HG03520 (cell line): ENCODE measurements around the gene ZNF483.
"Not testable (repeated sequence)": the region's sequence is repeated elsewhere in the genome, so short reads cannot be mapped to it uniquely, and the experiment has no call there.

Experiments used
- ATAC-seq: cut with Tn5 transposase; IDR thresholded peaks from one replicate; pipeline ENCODE4 v1.9.1; 2021; ENCODE audit warnings: mild to moderate bottlenecking, moderate library complexity; ENCODE audit not compliant: unreplicated experiment

ZNF483 gene

DNA sequence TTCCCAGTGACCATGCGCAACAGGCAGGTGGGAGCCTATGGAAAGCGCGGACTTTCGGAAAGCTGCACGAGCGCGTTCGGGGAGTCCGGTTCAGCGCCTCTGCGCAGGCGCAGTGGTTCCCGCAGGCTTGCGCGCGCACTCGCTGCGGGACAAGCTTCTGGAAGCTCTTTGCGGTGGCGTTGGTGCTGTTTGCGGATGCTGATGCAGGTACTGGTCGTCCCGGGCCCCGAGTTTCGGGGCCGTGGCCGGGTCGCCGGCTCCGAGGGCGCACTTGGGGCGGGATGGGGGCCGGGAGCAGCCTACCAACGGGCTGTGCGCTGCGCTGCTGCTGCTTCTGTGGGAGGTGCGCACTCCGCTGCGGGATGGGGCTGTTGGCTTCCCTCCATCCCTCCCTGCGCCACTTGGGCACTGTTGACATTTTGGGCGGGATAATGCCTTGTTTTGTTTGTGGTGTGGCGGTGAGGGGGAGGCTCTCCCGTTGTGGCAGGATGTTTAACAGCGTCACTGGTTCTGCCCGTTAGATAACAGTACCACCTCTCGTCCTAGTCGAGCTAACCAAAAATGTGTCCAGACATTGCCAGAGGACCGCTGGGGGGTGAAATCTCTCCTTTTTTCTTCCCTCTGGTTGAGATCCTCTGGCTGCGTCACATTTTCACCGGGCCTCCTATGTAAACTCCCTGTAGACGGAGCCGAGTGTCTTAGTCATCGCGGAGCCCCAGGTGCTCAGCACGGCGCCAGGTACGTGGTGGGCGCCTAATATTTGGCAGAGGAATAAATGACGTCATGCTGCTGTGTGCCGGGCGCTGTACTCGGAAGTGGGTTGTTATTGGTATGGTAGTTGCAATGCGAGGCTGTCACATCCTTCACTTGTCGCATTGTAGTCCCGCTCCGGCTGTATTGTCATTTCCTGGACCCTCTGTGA is at the start of gene ZNF483:
TSS of gene ZNF483 (plus strand) at position 124 of the 922 bp plus-strand sequence. CDS start 2,217 bp downstream, outside the sequence.
- peak; percentile 51 for ATAC-seq

- ATAC-seq: no peak
These were observed 49.8 kb upstream of the ZNF483 start for GRCh38 chr9:111475195-111475594.

- ATAC-seq: no peak
These were observed 47.3 kb upstream of the ZNF483 start for GRCh38 chr9:111477677-111478076.

GRCh38 chr9:111481885-111482636 is 42.9 kb upstream of the ZNF483 start:
- no peak for ATAC-seq

- ATAC-seq: peak; percentile 47
These were observed 42.1 kb upstream of the ZNF483 start for GRCh38 chr9:111482694-111483438.

- peak; percentile 27 for ATAC-seq
These were observed 41.5 kb upstream of the ZNF483 start for GRCh38 chr9:111483439-111483857.

DNA sequence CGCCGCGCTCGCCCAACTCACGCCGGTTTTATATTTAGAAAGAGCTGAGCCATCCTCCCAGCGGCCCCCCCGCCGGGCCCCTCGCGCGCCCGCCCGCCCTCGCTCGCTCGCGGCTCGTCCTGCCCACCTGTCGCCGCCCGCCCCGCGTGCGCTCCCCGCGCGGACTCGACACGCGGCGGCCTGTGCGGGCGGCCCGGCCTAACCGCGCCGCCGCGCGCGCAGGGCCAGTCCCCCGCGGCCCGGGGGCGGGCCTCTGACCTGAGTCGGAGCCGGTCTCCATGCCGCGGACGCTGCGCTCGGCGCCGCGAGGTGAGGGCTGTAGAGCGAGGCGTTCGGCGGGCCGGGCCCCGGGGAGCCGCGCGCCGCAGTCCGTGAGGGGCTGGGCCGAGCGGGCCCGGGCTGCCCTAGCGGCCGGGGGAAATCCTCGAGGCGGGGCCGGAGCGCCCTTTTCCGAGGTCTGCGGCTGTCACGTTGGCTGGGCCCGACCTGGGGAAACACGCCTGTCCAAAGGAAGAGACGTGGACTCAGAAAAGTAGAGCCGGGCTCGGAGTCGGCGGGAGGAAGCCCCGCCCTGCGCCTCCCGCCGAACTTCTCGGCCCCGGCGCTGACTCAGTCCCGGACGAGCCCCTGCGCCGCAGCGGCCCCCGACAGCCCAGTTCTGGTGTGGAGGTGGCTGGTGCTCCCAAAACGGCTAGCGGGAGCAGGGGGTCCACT is 41.0 kb upstream of the ZNF483 start, which contains the start of gene ECPAS:
TSS of gene ECPAS (minus strand) at position 526 of the 714 bp plus-strand sequence. CDS start 11,465 bp downstream, outside the sequence.
- ATAC-seq: peak; percentile 52

- no peak for ATAC-seq
These were observed 40.4 kb upstream of the ZNF483 start for GRCh38 chr9:111484572-111484894.

DNA sequence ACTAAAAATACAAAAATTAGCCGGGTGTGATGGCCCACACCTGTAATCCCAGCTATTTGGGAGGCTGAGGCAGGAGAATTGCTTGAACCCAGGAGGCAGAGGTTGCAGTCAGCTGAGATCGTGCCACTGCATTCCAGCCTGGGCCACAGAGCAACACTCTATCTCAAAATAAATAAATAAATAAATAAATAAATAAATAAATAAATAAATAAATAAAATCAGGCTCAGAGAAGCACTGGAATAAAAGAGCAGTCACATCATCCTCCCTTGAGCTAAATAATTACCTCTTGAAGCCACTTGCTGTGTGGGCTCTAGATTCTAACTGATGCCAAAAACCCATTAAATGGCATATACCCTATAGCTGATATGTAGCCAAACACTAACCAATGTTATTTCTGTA is 27.8 kb upstream of the ZNF483 start:
- not testable (repeated sequence) for ATAC-seq

GRCh38 chr9:111501005-111501562 is 23.9 kb upstream of the ZNF483 start:
- ATAC-seq: no peak

GRCh38 chr9:111501648-111502047 is 23.3 kb upstream of the ZNF483 start:
- ATAC-seq: no peak

DNA sequence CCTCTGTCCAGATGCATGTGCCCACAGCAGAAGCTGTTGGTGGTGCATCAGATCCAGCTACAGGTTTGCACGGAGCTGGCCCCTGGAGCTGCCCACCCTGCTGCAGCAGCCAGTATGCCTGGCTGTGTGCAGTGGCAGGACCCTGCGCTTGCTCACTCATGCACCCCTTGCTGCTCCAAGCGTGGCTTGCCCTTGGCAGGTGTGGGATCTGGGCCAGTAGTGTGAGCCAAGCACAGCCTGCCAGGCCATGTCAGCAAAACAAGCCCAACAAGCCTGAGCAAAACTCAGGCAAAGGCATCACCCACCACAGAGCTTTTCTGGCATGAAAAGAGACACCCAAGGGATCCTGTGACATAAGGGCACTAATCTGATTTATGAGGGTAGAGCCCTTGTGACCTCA is 22.5 kb upstream of the ZNF483 start:
- no peak for ATAC-seq

DNA sequence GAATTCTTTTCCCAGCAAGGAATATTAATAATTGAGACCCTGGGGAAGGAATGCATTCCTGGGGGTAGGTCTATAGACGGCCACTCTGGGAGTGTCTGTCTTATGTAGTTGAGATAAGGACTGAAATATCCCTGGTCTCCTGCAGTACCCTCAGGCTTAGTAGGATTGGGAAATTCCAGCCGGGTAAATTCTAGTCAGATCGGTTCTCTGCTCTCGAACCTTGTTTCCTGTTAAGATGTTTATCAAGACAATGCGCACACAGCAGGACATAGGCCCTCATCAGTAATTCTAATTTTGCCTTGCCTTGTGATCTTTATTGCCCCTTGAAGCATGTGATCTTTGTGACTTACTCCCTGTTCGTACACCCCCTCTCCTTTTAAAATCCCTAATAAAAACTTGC is 13.4 kb upstream of the ZNF483 start:
- not testable (repeated sequence) for ATAC-seq

- no peak for ATAC-seq
These were observed 10.0 kb upstream of the ZNF483 start for GRCh38 chr9:111514967-111515366.

DNA sequence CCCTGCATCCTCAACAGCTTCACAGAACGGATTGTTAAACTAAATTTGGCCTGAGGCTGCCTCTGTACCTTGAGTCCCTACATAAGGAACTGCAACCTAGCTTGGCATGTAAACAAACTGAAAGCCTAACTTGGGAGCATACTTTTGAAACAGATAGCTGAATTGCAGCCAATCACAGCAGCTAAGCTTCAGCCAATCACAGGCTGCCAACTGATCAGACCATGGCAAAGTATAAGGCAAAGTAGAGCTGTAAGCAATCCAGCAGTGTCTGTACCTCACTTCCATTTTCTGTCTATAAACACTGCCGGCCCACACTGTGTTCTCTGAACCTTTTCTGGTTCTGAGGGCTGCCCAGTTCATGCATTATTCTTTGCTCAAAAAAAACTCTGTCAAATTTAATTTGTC is 8.9 kb upstream of the ZNF483 start:
- no peak for ATAC-seq

GRCh38 chr9:111524731-111525055 is 286 bp upstream of the ZNF483 start:
- no peak for ATAC-seq

- no peak for ATAC-seq
These were observed 2.4 kb downstream of the ZNF483 start for GRCh38 chr9:111527347-111527746.

DNA sequence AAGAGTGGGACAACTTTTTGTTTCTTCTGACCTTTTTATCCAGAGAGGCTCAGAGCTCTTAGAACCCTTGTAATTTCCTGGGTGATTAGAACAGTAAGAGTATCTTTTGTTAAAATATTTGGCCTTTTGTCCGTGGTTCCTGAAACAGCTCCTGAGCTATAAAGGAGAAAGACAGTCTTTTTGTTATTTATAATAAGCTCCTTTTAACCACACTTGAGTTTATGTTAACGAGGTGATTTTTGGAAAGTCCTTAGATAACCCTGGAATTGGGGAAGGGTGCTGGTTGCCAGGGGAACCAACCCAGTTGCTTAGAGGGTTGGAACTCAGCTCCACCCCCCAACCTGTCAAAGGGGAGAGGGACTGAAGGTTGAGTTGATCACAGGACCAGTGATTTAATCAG is 4.8 kb downstream of the ZNF483 start:
- ATAC-seq: no peak

DNA sequence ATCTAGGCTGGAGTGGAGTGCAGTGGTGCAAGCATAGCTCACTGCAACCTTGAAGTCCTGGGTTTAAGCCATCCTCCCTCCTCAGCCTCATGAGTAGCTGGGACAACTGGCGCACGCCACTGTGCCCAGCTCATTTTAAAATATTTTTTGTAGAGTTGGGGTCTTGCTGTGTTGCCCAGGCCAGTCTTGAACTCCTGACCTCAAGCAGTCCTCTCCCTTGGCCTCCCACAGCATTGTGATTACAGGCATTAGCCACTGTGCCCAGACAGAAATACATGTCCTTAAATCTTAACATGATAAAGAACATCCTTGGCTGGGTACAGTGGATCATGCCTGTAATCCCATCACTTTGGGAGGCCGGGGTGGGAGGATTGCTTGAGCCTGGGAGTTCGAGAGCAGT is 6.7 kb downstream of the ZNF483 start:
- no peak for ATAC-seq

GRCh38 chr9:111533099-111533790 is 8.3 kb downstream of the ZNF483 start:
- ATAC-seq: no peak
